Stimulated activated CD8-positive, alpha-beta memory T cell treated with anti-CD3 and anti-CD28 coated beads, Interleukin-2, amount 100 ng/mL, for 48 hours (primary cell): Measurements from ENCODE around the gene TLE3.

Source experiments
- DNase-seq, 2 donors: peaks; one replicate each; pipeline ENCODE4 v3.0.0-alpha.2; 2020; ENCODE audit warnings: low read depth in 2 of 2

The TLE3 gene

GRCh38 chr15:70063261-70063925, 34.3 kb downstream of the TLE3 start:
- no peak for DNase-seq

- no peak for DNase-seq
These were observed 35.3 kb downstream of the TLE3 start for GRCh38 chr15:70062321-70062956.

- DNase-seq: no peak
These were observed 35.9 kb downstream of the TLE3 start for GRCh38 chr15:70061696-70062270.

- DNase-seq: no peak
These were observed 36.8 kb downstream of the TLE3 start for GRCh38 chr15:70060993-70061305.

- DNase-seq: no peak
These were observed 37.3 kb downstream of the TLE3 start for GRCh38 chr15:70060214-70060992.

GRCh38 chr15:70059476-70060213, 38.1 kb downstream of the TLE3 start:
- no peak for DNase-seq

DNA sequence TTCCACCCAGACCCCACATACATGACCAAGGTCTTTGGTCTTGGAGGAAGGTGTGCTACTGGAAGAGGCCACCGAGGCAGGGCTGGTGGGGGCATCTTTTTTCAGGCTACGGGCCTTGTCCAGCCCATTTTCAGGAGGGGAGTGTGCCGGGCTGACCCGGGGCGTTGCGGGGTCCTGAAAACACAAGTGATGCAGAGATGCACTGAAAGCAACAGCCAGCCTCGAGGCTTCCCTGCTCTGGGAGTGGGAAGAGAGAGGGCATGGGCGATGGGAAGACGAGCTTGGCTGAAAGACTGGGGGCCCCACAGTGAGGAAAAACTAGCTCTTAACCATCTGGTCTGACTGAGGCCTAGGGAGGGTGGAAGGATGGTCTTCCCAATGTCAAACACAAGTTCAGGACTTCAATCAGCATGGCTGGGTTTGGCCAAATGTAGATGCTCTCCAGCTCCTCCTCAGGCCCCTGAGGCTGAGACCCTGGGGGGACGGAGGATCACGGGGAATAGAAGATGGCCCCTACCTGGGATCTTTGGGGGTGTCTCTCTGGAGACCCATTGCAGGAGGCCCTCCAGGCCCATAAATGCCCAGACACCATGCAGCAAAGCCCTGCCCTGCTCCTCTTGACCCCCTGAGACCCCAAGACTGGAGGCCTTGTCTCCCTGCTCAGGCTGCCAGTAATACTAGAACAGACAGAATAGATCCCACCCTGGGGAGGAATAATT, 38.9 kb downstream of the TLE3 start:
- DNase-seq: no peak

DNA sequence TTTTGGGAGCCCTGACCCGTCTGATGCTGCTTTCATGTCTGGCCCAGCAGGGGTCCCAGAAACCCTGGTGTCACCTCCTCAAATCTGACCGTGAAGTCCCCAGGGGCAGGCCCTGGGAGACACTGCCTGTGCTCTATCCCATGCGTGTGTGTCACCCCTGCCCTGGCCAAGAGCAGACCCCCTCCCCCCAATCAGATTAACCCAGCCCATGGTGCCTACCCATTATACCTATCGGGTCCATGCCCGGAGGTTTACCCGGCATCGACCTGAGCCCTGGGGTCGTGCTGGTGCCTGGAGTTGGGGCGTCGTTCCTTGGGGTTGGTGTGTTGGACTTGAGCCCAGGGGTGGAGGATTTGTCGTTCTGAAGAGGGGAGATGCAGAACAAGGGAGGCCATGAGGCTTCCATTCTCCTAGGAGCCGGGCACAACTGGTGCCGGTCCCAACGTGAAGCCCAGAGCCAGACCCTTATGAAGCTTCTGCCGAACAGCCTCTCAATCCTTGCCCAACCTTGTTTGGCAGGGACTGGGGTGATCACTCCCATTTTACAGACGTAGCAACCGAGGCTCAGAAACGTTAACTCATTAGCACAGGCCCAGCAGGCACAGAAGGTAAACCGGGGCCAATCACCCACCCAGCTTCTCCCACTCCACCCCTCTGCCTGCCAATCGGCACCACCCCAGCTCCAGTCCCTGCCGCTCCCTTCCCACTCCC, 39.6 kb downstream of the TLE3 start:
- DNase-seq: no peak

GRCh38 chr15:70056091-70056680, 41.5 kb downstream of the TLE3 start:
- DNase-seq: no peak

- DNase-seq: no peak
These were observed 42.1 kb downstream of the TLE3 start for GRCh38 chr15:70055601-70056051.

DNA sequence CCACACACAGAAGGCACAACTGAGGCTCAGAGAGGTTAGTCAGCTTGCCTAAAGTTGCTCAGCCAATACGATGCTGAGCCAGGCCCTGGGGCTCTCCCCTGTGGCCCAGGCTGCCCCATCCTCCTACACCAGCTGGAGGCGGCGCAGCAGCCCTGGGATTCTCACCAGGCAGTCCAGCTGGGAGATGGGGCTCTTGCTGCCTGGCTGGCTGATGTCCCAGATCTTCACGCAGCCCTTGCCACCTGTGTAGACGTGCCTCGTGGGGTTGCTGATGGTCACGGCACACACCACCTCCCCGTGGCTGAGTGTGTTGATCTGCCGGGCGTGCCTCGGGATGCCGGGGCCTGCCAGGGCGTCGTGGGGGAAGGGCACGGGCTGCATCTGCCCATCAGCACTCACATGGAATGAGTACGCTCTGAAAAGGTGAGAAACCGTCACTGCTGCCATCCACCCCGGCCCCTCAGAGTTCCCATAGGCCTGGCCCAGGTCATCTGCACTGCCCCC, 42.8 kb downstream of the TLE3 start:
- DNase-seq: no peak

DNA sequence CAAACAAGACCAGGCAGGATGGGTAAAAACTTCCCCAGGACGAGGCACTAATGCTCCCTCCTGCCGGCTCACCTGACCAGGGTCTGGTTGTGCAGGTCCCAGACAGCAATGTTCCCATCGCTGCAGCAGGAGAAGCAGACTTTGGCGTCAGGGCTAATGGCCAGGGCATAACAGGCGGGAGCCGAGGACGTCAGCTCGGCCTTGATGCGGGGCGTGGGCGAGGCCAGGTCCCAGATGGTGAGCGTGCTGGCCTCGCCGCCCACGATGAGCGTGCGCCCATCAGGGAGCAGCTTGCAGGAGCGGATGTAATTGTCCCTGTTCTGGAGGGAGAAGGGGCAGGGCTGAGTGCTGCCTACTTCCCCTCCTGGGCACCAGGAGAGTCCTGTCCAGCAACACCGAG, 43.4 kb downstream of the TLE3 start:
- no peak for DNase-seq

DNA sequence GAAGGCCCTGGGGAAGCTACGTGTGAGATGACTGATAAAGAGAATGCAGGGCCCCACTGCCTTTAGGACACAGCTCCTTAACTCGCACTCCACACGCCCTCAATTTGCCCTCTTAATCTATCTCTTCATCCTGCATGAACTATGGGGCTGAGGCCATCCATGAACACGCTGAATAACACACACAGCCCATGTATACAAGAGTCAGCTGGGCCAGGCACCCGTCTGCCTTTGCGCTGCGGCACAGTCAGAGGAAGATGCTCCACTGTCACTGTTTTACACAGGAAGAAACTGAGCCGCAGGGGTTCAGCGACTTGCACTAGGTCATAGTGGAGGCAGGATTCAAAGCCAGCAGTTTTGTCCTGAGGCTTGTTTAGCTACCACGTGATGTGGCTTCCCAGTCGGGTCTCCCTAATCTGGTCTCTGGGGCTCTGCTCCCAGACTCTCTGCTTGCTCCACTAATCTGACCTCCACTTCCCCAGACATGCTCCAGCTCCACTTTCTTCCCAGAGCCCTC, 43.9 kb downstream of the TLE3 start:
- no peak for DNase-seq

GRCh38 chr15:70053001-70053715, 44.6 kb downstream of the TLE3 start:
- DNase-seq: no peak

DNA sequence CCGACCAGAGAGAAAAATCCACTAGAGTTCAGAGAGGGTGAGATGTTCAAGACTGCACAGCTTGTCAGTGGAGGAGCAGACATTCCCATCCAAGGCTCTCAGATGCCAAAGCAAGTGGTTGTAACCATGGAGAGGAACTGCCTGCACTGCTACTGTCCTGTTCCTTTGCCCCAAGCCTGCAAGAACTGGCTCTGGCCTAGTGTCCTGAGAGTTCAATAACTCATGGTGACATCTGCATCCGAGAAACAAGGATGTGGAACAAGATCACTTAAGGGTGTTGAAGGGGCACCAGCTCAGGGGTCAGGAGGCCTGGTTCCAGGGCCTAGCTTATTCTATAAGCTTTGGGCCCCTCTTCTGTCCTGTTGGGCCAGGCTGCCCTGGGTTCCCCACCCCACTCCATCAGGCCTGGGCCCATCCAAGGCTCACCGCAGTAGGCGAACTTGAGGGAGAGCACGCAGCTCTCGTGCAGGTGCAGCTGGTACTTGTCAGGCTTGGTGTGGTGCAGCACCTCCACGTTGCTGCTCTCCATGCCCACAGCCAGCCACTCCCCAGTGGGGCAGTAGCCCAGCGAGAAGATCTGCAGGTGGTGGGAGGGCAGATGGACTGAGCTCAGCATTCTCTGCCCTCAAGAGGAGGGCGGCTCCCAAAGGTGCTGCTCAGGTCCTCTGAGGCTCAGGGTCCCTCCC, 45.6 kb downstream of the TLE3 start:
- no peak for DNase-seq

GRCh38 chr15:70050970-70051369, 46.7 kb downstream of the TLE3 start:
- DNase-seq: no peak

- DNase-seq: no peak
These were observed 47.3 kb downstream of the TLE3 start for GRCh38 chr15:70050441-70050840.

GRCh38 chr15:70049701-70050301, 47.9 kb downstream of the TLE3 start:
- no peak for DNase-seq
